ENCODE measurements around the gene KATNIP. TPM values are rescaled to one million over a fixed set of nuclear protein-coding genes. Genes with fewer than 3 reads are reported as not detected.

The KATNIP gene
- 10 to 100 TPM; 10.6 to 22.7 TPM for total RNA-seq

GRCh38 chr16:27549746-27550581 lies at the start of gene KATNIP, which contains the start of gene GTF3C1:
Gene KATNIP (plus strand): TSS chr16:27550144. CDS start chr16:27550171, 27 bp downstream.
Gene GTF3C1 (minus strand): TSS chr16:27549913. CDS start chr16:27549890, 23 bp downstream.
- H3K27ac ChIP-seq: peak within 1 kb of the TSS; percentile 86 to 90
- H3K36me3 ChIP-seq: peaks cover 3% of the 10 kb centered on the region
- DNase-seq (ENCODE audit: low spot score): peak; percentile 100
- TF ChIP-seq, protein P1, sequence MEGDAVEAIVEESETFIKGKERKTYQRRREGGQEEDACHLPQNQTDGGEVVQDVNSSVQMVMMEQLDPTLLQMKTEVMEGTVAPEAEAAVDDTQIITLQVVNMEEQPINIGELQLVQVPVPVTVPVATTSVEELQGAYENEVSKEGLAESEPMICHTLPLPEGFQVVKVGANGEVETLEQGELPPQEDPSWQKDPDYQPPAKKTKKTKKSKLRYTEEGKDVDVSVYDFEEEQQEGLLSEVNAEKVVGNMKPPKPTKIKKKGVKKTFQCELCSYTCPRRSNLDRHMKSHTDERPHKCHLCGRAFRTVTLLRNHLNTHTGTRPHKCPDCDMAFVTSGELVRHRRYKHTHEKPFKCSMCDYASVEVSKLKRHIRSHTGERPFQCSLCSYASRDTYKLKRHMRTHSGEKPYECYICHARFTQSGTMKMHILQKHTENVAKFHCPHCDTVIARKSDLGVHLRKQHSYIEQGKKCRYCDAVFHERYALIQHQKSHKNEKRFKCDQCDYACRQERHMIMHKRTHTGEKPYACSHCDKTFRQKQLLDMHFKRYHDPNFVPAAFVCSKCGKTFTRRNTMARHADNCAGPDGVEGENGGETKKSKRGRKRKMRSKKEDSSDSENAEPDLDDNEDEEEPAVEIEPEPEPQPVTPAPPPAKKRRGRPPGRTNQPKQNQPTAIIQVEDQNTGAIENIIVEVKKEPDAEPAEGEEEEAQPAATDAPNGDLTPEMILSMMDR (IDR thresholded peaks at IDR 0.05): no peak
- H3K4me1 ChIP-seq: peaks cover 0 to 38% of the 10 kb centered on the region in 2 donors
- no peaks in the 10 kb centered on the region for H3K9me3 ChIP-seq
- H3K27me3 ChIP-seq: no peaks in the 10 kb centered on the region
- peak within 1 kb of the TSS; percentile 73 to 88 for H3K4me3 ChIP-seq

DNA sequence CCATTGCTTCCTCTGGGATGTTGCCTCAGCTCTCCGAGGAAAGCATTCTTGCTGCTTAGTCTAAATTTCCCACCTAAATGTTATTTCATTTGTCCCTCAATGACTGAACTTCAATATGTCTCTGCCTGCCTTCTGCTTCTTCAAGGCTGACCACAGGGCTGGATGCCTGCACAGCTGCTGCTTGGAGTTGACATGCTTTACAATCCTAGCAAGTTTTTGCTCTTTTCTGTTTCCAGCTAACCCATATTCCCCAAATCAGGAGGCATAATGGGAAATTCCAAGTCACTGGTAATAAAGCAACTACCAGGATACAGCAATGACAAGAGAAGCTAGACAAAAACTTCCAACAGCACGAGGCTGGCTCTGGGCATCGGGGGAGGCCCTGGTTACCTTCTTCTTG lies 49.1 kb upstream of the KATNIP start:
- no peak for DNase-seq (ENCODE audit: low spot score)
- H3K36me3 ChIP-seq: peaks cover 100% of the 10 kb centered on the region
- H3K27me3 ChIP-seq: no peaks in the 10 kb centered on the region
- H3K27ac ChIP-seq: no peak overlapping the region
- TF ChIP-seq, protein P1 (IDR thresholded peaks at IDR 0.05): no peak
- no peaks in the 10 kb centered on the region for H3K9me3 ChIP-seq
- H3K4me3 ChIP-seq: no peak overlapping the region
- H3K4me1 ChIP-seq: peaks cover 0 to 3% of the 10 kb centered on the region in 2 donors

DNA sequence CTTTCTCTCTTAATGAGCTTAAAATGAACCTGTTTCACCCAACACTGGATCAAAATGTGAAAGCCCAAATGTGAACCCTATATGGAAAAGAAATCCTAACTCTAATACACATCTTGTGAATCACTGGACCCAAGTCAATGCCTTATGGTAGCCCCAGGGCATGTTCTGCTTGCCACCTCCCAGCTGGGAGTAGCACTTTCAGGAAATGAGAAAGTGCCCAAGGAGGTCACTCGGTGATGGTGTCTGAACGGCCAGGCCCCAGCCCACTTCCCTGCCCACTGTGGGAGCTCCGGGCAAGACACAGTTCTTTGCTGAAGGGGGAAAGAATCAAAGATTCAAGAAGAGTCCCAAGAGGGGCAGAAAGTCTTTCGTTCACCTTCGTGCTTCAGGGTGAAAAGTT lies 46.3 kb upstream of the KATNIP start:
- Histone ChIP-seq H3K4me3 (no peak overlapping the region), H3K36me3 (peaks cover 100% of the 10 kb centered on the region), H3K4me1 (peaks cover 0 to 7% of the 10 kb centered on the region in 2 donors), H3K27me3 (no peaks in the 10 kb centered on the region), H3K9me3 (no peaks in the 10 kb centered on the region), H3K27ac (no peak overlapping the region)
- TF ChIP-seq, protein P1 (IDR thresholded peaks at IDR 0.05): no peak
- DNase-seq (ENCODE audit: low spot score): no peak

DNA sequence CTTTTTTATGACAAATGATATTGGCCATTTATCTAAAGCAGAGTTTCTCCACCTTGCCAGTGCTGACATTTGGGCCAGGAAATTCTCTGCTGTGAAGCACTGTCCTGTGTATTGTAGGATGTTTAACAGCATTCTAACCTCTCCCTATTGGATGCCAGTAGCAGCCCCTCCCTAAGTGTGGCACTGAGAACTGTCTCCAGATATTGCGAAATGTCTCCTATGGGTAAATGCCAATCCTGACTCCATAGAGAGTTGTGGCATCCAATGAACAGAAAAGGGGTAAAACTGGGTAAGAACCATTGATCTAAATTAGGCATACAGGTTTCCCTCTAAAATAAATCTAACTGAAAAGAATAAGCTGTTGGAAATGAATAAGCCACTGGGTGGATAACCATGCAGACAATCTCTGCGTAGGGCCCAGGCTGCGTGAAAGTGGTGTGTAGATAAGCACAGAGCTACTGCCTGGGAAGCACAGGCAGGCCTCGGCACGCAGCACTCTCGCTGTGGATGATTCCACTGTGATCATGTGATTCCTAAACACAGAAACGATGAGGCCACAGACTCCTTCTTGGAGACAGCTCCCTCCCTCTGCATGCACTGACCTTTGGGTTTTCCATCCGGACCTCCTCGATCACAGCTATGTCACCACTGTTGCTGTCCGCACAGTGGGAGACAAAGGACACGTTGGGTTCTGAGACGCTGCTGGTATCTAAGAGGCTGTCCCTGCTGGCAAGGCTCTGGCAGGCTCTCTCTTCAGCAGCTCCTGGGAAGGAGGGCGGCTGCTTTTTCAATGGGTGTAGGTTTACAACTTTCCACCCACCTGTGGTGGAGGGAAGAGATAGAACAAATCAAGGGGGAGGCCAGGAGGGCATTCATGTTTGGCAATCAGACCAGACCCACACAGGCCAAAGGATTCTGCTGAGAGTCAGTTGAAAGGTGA lies 44.4 kb upstream of the KATNIP start:
- TF ChIP-seq, protein P1 (IDR thresholded peaks at IDR 0.05): no peak
- H3K4me1 ChIP-seq: peaks cover 0 to 4% of the 10 kb centered on the region in 2 donors
- no peak overlapping the region for H3K4me3 ChIP-seq
- peaks cover 99% of the 10 kb centered on the region for H3K36me3 ChIP-seq
- no peak for DNase-seq (ENCODE audit: low spot score)
- H3K27ac ChIP-seq: peak overlapping the region; percentile 58 to 66
- no peaks in the 10 kb centered on the region for H3K27me3 ChIP-seq
- H3K9me3 ChIP-seq: no peaks in the 10 kb centered on the region

DNA sequence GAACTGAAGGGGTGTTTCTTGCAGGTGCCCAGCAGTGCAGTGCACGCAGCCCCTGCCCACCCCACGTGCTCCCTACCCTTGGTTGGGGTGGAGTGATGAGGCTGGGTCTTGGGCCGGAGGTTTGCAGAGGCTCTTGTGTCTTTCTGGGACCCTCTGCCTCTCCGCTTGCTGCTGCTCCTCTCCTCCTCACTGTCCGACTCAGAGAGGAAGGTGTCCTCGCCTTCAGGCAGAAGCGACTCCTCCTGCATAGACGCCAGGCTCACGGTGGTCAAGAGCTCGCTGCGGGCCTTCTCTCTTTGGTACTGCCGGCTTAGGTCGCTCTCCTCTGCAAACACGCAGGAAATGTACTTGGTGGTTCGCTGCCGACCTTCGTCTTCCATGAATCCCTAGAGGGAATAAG lies 43.2 kb upstream of the KATNIP start:
- Histone ChIP-seq H3K4me3 (no peak overlapping the region), H3K4me1 (peaks cover 0 to 4% of the 10 kb centered on the region in 2 donors), H3K27me3 (no peaks in the 10 kb centered on the region), H3K27ac (no peak overlapping the region), H3K36me3 (peaks cover 99% of the 10 kb centered on the region), H3K9me3 (no peaks in the 10 kb centered on the region)
- DNase-seq (ENCODE audit: low spot score): no peak
- TF ChIP-seq, protein P1 (IDR thresholded peaks at IDR 0.05): no peak
